PFSK-1 (cell line): Measurements from ENCODE around the gene RIPOR3.

ENCODE experiments used
- POLR2AphosphoS5 ChIP-seq: IDR thresholded peaks from 2 replicates; pipeline ENCODE4 v1.6.1; 2012; ENCODE audit warnings: low read depth, mild to moderate bottlenecking, control low read depth, low read length, moderate library complexity
- REST ChIP-seq, 2 experiments: IDR thresholded peaks; 2 replicates each; pipeline versions ENCODE4 v1.6.1 to v1.8.0; 2011 to 2012; ENCODE audit warnings: low read depth in 2 of 2, low read length in 2 of 2, control low read depth in 1 of 2, inconsistent platforms in 1 of 2, mild to moderate bottlenecking in 1 of 2, moderate library complexity in 1 of 2; ENCODE audit not compliant: insufficient read depth in 1 of 2
- SIN3A ChIP-seq: IDR thresholded peaks from 2 replicates; pipeline ENCODE4 v1.6.1; 2012; ENCODE audit warnings: mild to moderate bottlenecking, low read length, moderate library complexity, borderline replicate concordance; ENCODE audit not compliant: insufficient read depth
- TAF1 ChIP-seq: IDR thresholded peaks from 2 replicates; pipeline ENCODE4 v1.6.1; 2012; ENCODE audit warnings: low read length, control low read depth, borderline replicate concordance; ENCODE audit not compliant: insufficient read depth

- TF ChIP-seq REST (IDR thresholded peaks at IDR 0.05; ENCODE audit: insufficient read depth in 1 of 2, low read depth in 2 of 2, low read length in 2 of 2) (no peak), TAF1 (no peak), SIN3A (no peak), POLR2AphosphoS5 (no peak)
Observed at GRCh38 chr20:50610212-50610718, 81.1 kb downstream of the RIPOR3 start.
